Esophagus (tissue), 2 donors: Measurements from ENCODE around the gene ZBTB49. TPM values are rescaled to one million over a fixed set of nuclear protein-coding genes. Genes with fewer than 3 reads are reported as not detected.
"Not testable (repeated sequence)": the region's sequence is repeated elsewhere in the genome, so short reads cannot be mapped to it uniquely, and the experiment has no call there.

Experiments
- H3K27ac ChIP-seq, 2 donors: one replicate each; pipeline ENCODE4 v1.5.1; 2013; ENCODE audit warnings: low read depth in 2 of 2, mild to moderate bottlenecking in 2 of 2, inconsistent platforms in 1 of 2, low read length in 1 of 2, moderate library complexity in 1 of 2
- H3K27me3 ChIP-seq, 2 donors: one replicate each; pipeline ENCODE4 v1.6.1; 2013; ENCODE audit warnings: low read length in 2 of 2, control low read depth in 1 of 2, mild to moderate bottlenecking in 1 of 2; ENCODE audit not compliant: insufficient read depth in 2 of 2, control insufficient read depth in 1 of 2
- H3K36me3 ChIP-seq, 2 donors: one replicate each; pipeline ENCODE4 v1.6.1; 2013; ENCODE audit warnings: low read length in 1 of 2; ENCODE audit not compliant: control insufficient read depth in 2 of 2, insufficient read depth in 2 of 2
- H3K4me1 ChIP-seq, 2 donors: one replicate each; pipeline ENCODE4 v1.6.1; 2013; ENCODE audit warnings: low read length in 1 of 2; ENCODE audit not compliant: control insufficient read depth in 2 of 2, insufficient read depth in 2 of 2
- H3K4me3 ChIP-seq, 2 donors: one replicate each; pipeline ENCODE4 v1.5.1; 2013; ENCODE audit warnings: low read length in 2 of 2, mild to moderate bottlenecking in 2 of 2, low read depth in 1 of 2, moderate library complexity in 1 of 2
- H3K9me3 ChIP-seq, 2 donors: one replicate each; pipeline ENCODE4 v1.6.1; 2013; ENCODE audit warnings: mild to moderate bottlenecking in 2 of 2, low read depth in 1 of 2, low read length in 1 of 2, moderate library complexity in 1 of 2; ENCODE audit not compliant: control insufficient read depth in 2 of 2, insufficient read depth in 1 of 2
- WGBS, 2 donors: extraction: QIAGEN DNeasy Blood & Tissue Kit; methylation state at CpG; one replicate each; pipeline ENCODE4 v1.1.7; 2013; 5-methylcytosine and 5-hydroxymethylcytosine counted together
- polyA plus RNA-seq, 2 donors: library from polyadenylated mRNA; stranded (reverse); fragments of 200-250 nt; gene quantifications; one replicate each; pipeline ENCODE4 v1.2.3, GENCODE V29; 2013
- donor health status: healthy with polysubstance abuse.
- donor health status: Bipolar disorder and iron deficiency.

Gene ZBTB49, protein sequence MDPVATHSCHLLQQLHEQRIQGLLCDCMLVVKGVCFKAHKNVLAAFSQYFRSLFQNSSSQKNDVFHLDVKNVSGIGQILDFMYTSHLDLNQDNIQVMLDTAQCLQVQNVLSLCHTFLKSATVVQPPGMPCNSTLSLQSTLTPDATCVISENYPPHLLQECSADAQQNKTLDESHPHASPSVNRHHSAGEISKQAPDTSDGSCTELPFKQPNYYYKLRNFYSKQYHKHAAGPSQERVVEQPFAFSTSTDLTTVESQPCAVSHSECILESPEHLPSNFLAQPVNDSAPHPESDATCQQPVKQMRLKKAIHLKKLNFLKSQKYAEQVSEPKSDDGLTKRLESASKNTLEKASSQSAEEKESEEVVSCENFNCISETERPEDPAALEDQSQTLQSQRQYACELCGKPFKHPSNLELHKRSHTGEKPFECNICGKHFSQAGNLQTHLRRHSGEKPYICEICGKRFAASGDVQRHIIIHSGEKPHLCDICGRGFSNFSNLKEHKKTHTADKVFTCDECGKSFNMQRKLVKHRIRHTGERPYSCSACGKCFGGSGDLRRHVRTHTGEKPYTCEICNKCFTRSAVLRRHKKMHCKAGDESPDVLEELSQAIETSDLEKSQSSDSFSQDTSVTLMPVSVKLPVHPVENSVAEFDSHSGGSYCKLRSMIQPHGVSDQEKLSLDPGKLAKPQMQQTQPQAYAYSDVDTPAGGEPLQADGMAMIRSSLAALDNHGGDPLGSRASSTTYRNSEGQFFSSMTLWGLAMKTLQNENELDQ
- polyA plus RNA-seq = 1 to 10 TPM; 1.5 to 2.0 TPM

DNA sequence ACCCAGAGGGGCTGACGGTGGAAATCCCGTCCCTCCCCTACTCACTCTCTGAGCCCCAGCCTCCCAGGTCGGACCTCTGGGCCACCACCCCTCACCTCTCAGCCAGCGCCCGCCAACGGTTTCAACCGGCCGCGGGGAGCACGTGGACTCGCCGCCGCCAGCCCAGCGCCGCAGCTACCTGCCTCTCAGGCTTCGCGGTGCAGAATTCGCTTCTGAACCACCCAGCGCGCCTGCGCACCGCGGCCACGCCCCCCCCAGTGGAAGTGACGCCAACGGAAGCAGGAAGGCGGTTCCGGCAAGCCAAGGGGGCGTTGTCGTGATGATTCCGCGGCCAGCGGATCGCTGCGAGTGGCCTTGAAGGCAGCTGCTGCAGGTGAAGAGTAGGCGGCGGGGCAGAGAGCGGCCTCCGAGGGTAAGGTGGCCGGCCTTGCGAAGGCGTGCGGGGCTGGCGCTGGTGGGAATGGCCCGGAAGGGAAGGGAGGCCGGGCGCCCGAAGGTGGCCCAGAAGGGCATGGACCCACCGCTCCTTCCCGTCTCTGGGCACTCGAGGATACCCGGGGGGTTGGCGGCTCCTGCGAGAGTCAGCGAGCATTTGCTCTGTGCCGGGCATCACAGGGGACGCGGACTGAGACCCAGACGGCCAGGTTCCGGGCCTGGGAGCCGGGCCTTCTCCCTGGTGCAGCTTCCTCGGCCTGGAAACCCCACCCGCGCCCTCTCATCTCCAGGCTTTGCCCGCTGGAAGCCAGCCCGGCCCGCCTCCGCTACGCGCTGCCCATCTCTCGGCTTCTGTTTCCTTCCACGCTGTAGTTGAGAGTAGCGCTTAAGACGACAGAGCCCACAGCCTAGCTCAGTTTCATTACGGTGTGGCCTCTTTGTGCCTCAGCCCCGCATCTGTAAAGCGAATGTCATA is at the start of gene ZBTB49, which contains the start of gene LYAR:
ZBTB49 (plus strand) TSS at position 311 of the 910 bp plus-strand sequence. CDS start 9,695 bp downstream, outside the sequence.
LYAR (minus strand) TSS at position 214 of the 910 bp plus-strand sequence. CDS start 6,412 bp downstream, outside the sequence.
- peak within 1 kb of the TSS; percentile 66 to 80 for H3K27ac ChIP-seq
- WGBS, 2 donors = 0% methylated on average over 75 to 77 of the region's 77 CpGs

DNA sequence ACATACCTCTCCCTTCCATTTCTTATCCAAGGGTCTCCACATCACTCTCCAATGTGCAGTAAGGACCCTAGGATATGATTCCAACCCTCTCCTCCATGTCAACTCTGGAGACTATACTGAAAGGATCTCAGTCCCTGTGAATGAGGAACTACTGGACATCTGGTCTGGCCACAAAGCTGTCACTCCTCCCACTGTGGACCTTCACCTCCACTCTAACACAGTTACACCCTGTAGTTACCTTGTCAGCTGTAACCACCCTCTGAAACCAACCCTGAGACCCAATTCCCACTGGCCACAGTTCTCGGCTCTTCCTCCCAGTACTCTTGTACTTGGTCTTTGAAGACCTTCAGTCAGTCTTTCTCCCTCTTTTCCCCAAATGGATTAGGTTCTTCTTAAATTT is 44.9 kb upstream of the ZBTB49 start:
- peaks cover 9 to 10% of the 10 kb centered on the region in 2 donors for H3K36me3 ChIP-seq
- no peak overlapping the region for H3K4me3 ChIP-seq
- peaks cover 0 to 3% of the 10 kb centered on the region in 2 donors for H3K4me1 ChIP-seq
- H3K27ac ChIP-seq = no peak overlapping the region
- WGBS, 2 donors = 95 to 98% methylated on average over 1 of the region's 1 CpG
- H3K9me3 ChIP-seq = no peaks in the 10 kb centered on the region
- H3K27me3 ChIP-seq = no peaks in the 10 kb centered on the region

More for the DNA sequence above, at the start of gene ZBTB49, which contains the start of gene LYAR:
- Histone ChIP-seq H3K4me3 (peak within 1 kb of the TSS; percentile 86 to 93), H3K36me3 (peaks cover 0 to under 1% of the 10 kb centered on the region in 2 donors), H3K27me3 (no peaks in the 10 kb centered on the region), H3K4me1 (peaks cover 0 to 6% of the 10 kb centered on the region in 2 donors), H3K9me3 (no peaks in the 10 kb centered on the region)

DNA sequence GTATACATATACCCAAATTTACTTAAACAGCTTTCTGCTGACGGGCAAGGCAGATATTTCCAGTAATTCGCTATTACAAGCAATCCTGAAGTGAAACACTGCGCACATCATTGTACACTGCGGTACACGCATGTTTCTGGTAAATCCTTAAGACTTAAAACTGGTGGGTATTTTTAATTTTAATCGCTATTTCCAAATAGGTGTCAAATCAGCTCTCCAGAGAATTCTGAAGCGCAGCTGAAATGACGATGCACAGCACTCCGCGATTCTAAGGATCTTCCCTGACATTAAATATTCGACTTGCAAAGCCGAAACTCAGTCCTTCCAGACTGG is 42.4 kb upstream of the ZBTB49 start:
- H3K36me3 ChIP-seq = peaks cover 9 to 10% of the 10 kb centered on the region in 2 donors
- H3K4me1 ChIP-seq = peaks cover 0 to 3% of the 10 kb centered on the region in 2 donors
- H3K27ac ChIP-seq = peak overlapping the region; percentile 91 to 99
- 1 to 2% methylated on average over 12 of the region's 12 CpGs for WGBS, 2 donors
- no peaks in the 10 kb centered on the region for H3K27me3 ChIP-seq
- peak overlapping the region; percentile 83 to 95 for H3K4me3 ChIP-seq
- H3K9me3 ChIP-seq = no peaks in the 10 kb centered on the region

DNA sequence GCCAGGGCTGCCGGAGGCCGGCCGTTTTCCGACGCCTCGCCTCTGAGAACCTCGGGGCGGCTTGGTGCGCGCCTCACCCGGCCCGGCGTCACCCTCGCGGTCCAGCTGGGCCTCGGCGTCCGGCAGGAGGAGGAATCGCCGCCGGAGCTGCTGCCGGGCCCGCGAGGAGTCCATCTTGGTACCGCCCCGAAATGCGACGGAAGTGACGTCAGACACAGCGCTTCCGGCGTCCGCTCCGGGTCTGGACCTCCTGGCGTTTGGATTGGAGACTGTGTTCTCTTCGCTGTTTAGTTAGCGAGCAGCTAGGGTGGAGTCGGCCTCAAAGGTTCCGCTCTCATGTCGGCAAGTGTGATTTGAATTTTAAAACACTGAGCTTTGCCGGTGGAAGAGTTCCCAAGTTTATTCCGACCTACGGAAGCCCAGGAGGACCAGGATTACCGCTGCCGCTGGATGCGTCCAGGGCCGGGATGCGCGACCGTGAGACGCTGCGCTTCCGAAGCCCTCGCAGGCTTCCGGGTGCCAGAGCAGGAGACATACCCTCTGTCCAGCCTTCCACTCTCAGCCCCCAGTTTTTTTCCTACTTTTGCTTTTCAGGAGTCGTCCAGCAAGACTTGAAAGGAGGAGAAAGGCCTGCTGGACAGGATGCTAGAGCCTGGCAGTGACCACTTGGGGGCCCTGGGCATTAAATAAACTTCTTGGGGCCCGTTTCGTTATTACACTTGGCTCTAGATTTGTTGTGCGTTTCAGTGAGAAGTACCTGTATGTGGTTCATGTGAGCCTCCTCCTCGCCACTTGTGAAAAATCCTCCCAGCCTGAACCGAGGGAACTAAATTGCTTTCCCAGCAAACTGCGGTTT is 41.8 kb upstream of the ZBTB49 start, which contains the start of gene TMEM128:
TMEM128 (minus strand) TSS at position 195 of the 856 bp plus-strand sequence; CDS start at position 174, 21 bp downstream.
- Histone ChIP-seq H3K4me1 (peaks cover 0 to 3% of the 10 kb centered on the region in 2 donors), H3K27me3 (no peaks in the 10 kb centered on the region), H3K9me3 (no peaks in the 10 kb centered on the region), H3K36me3 (peaks cover 9 to 10% of the 10 kb centered on the region in 2 donors), H3K4me3 (peak within 1 kb of the TSS; percentile 83 to 95), H3K27ac (peak within 1 kb of the TSS; percentile 91 to 99)
- 1% methylated on average over 62 of the region's 62 CpGs for WGBS, 2 donors

GRCh38 chr4:4248885-4249203 is 41.2 kb upstream of the ZBTB49 start:
- Histone ChIP-seq H3K9me3 (no peaks in the 10 kb centered on the region), H3K27ac (peak overlapping the region; percentile 91 to 99), H3K4me1 (peaks cover 0 to 3% of the 10 kb centered on the region in 2 donors), H3K4me3 (peak overlapping the region; percentile 83 to 95), H3K27me3 (no peaks in the 10 kb centered on the region), H3K36me3 (peaks cover 7 to 10% of the 10 kb centered on the region in 2 donors)
- WGBS, 2 donors = 17 to 23% methylated on average over 10 of the region's 10 CpGs

GRCh38 chr4:4249342-4249741 is 40.7 kb upstream of the ZBTB49 start:
- H3K27ac ChIP-seq, H3K27me3 ChIP-seq, H3K36me3 ChIP-seq, H3K9me3 ChIP-seq, H3K4me3 ChIP-seq, H3K4me1 ChIP-seq: not testable (repeated sequence)
- 96% methylated on average over 15 of the region's 15 CpGs for WGBS, 2 donors

DNA sequence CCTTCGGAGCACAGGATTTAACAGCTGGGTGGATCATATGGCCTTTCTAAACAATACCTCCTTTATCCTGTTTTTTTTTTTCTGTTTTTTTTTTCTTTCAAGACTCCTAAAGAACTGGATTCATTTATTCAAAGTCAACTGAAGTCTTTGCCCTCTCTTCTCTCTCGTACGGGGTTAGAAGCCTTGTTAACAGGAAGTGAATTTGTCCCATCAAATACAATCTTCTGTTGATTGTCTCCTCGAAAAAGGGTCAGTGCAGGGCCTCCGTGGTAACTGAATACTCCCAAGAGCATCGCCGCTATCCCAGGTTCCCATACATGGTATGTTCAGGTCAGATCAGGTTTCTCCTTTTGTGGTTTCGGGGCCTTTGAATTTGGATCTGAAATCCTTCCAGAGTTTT is 40.2 kb upstream of the ZBTB49 start:
- Histone ChIP-seq H3K4me3 (no peak overlapping the region), H3K9me3 (no peaks in the 10 kb centered on the region), H3K27me3 (peaks cover 0 to 2% of the 10 kb centered on the region in 2 donors), H3K36me3 (peaks cover 3% of the 10 kb centered on the region in 2 donors), H3K27ac (no peak overlapping the region), H3K4me1 (peaks cover 2 to 3% of the 10 kb centered on the region in 2 donors)
- 80 to 85% methylated on average over 8 of the region's 8 CpGs for WGBS, 2 donors

DNA sequence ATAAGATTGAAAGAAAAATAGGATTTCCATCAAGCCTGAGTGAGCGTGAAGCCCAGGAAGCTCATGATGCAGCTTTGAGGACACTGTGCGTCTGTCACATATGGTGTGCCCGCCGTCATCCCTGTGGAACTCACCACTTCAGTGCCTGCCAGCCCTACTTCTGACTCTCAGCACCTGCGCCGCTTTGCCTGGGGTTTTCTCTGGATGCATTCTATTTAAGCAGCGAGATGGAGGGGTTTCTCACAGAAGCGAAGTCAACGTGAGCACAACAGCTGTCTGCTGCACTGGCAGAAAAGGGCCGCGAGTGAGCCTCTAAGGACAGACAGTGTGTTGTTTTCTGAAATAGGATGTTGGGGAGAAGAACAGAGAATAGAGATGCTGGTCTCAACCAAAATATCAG is 35.9 kb upstream of the ZBTB49 start:
- Histone ChIP-seq H3K4me3 (no peak overlapping the region), H3K27ac (no peak overlapping the region), H3K9me3 (no peaks in the 10 kb centered on the region), H3K36me3 (no peaks in the 10 kb centered on the region), H3K4me1 (peaks cover 0 to 2% of the 10 kb centered on the region in 2 donors), H3K27me3 (peaks cover 0 to 2% of the 10 kb centered on the region in 2 donors)
- 84 to 86% methylated on average over 11 of the region's 11 CpGs for WGBS, 2 donors
